ENCODE data around the gene TSPO.

The TSPO gene

GRCh38 chr22:43188829-43189545, 37.6 kb downstream of the TSPO start:
- Mint-ChIP-seq H3K4me3 (peak overlapping the region; percentile 45), H3K9me3 (no peaks in the 10 kb centered on the region), H3K27me3 (peaks cover 4% of the 10 kb centered on the region), H3K36me3 (ENCODE audit: low read depth) (peaks cover 12% of the 10 kb centered on the region), H3K27ac (peak overlapping the region; percentile 38), H3K4me1 (ENCODE audit: low read depth) (peaks cover 34% of the 10 kb centered on the region)

GRCh38 chr22:43191831-43192230, 40.5 kb downstream of the TSPO start:
- Mint-ChIP-seq H3K27me3 (peaks cover 4% of the 10 kb centered on the region), H3K36me3 (ENCODE audit: low read depth) (no peaks in the 10 kb centered on the region), H3K27ac (no peak overlapping the region), H3K4me1 (ENCODE audit: low read depth) (peaks cover 12% of the 10 kb centered on the region), H3K9me3 (no peaks in the 10 kb centered on the region), H3K4me3 (no peak overlapping the region)

- no peaks in the 10 kb centered on the region for H3K4me1 Mint-ChIP-seq (ENCODE audit: low read depth)
- H3K36me3 Mint-ChIP-seq (ENCODE audit: low read depth): no peaks in the 10 kb centered on the region
- no peaks in the 10 kb centered on the region for H3K9me3 Mint-ChIP-seq
- H3K27me3 Mint-ChIP-seq: peaks cover 5% of the 10 kb centered on the region
- no peak overlapping the region for H3K27ac Mint-ChIP-seq
- H3K4me3 Mint-ChIP-seq: no peak overlapping the region
Observed at GRCh38 chr22:43197271-43197941, 46.0 kb downstream of the TSPO start.

- H3K4me1 Mint-ChIP-seq (ENCODE audit: low read depth): no peaks in the 10 kb centered on the region
- H3K36me3 Mint-ChIP-seq (ENCODE audit: low read depth): no peaks in the 10 kb centered on the region
- H3K4me3 Mint-ChIP-seq: no peak overlapping the region
- H3K27ac Mint-ChIP-seq: no peak overlapping the region
- H3K27me3 Mint-ChIP-seq: peaks cover 5% of the 10 kb centered on the region
- no peaks in the 10 kb centered on the region for H3K9me3 Mint-ChIP-seq
Observed at GRCh38 chr22:43198126-43198525, 46.8 kb downstream of the TSPO start.

GRCh38 chr22:43198936-43199335, 47.6 kb downstream of the TSPO start:
- no peak overlapping the region for H3K4me3 Mint-ChIP-seq
- no peaks in the 10 kb centered on the region for H3K4me1 Mint-ChIP-seq (ENCODE audit: low read depth)
- H3K9me3 Mint-ChIP-seq: no peaks in the 10 kb centered on the region
- H3K27me3 Mint-ChIP-seq: peaks cover 5% of the 10 kb centered on the region
- no peaks in the 10 kb centered on the region for H3K36me3 Mint-ChIP-seq (ENCODE audit: low read depth)
- no peak overlapping the region for H3K27ac Mint-ChIP-seq

- no peak overlapping the region for H3K4me3 Mint-ChIP-seq
- no peaks in the 10 kb centered on the region for H3K4me1 Mint-ChIP-seq (ENCODE audit: low read depth)
- peaks cover 5% of the 10 kb centered on the region for H3K27me3 Mint-ChIP-seq
- no peak overlapping the region for H3K27ac Mint-ChIP-seq
- no peaks in the 10 kb centered on the region for H3K36me3 Mint-ChIP-seq (ENCODE audit: low read depth)
- no peaks in the 10 kb centered on the region for H3K9me3 Mint-ChIP-seq
Observed at GRCh38 chr22:43199541-43199940, 48.2 kb downstream of the TSPO start.

GRCh38 chr22:43200031-43200430, 48.7 kb downstream of the TSPO start:
- no peak overlapping the region for H3K4me3 Mint-ChIP-seq
- peaks cover 5% of the 10 kb centered on the region for H3K27me3 Mint-ChIP-seq
- H3K27ac Mint-ChIP-seq: no peak overlapping the region
- no peaks in the 10 kb centered on the region for H3K9me3 Mint-ChIP-seq
- no peaks in the 10 kb centered on the region for H3K4me1 Mint-ChIP-seq (ENCODE audit: low read depth)
- no peaks in the 10 kb centered on the region for H3K36me3 Mint-ChIP-seq (ENCODE audit: low read depth)

- no peak overlapping the region for H3K4me3 Mint-ChIP-seq
Observed at GRCh38 chr22:43200555-43200954, 49.2 kb downstream of the TSPO start.

GRCh38 chr22:43201486-43202219, 50.3 kb downstream of the TSPO start:
- Mint-ChIP-seq H3K27me3 (peaks cover 5% of the 10 kb centered on the region), H3K27ac (no peak overlapping the region), H3K36me3 (ENCODE audit: low read depth) (no peaks in the 10 kb centered on the region), H3K4me1 (ENCODE audit: low read depth) (peaks cover 7% of the 10 kb centered on the region), H3K4me3 (no peak overlapping the region), H3K9me3 (no peaks in the 10 kb centered on the region)

More at GRCh38 chr22:43200555-43200954, 49.2 kb downstream of the TSPO start:
- Mint-ChIP-seq H3K27ac (no peak overlapping the region), H3K9me3 (no peaks in the 10 kb centered on the region), H3K36me3 (ENCODE audit: low read depth) (no peaks in the 10 kb centered on the region), H3K27me3 (peaks cover 5% of the 10 kb centered on the region), H3K4me1 (ENCODE audit: low read depth) (no peaks in the 10 kb centered on the region)

GRCh38 chr22:43202326-43202725, 51.0 kb downstream of the TSPO start:
- Mint-ChIP-seq H3K9me3 (no peaks in the 10 kb centered on the region), H3K4me3 (no peak overlapping the region), H3K27ac (no peak overlapping the region), H3K4me1 (ENCODE audit: low read depth) (peaks cover 8% of the 10 kb centered on the region), H3K36me3 (ENCODE audit: low read depth) (no peaks in the 10 kb centered on the region), H3K27me3 (peaks cover 5% of the 10 kb centered on the region)

GRCh38 chr22:43202756-43203410, 51.5 kb downstream of the TSPO start:
- no peaks in the 10 kb centered on the region for H3K9me3 Mint-ChIP-seq
- H3K27ac Mint-ChIP-seq: no peak overlapping the region
- no peaks in the 10 kb centered on the region for H3K36me3 Mint-ChIP-seq (ENCODE audit: low read depth)
- peaks cover 5% of the 10 kb centered on the region for H3K27me3 Mint-ChIP-seq
- H3K4me3 Mint-ChIP-seq: no peak overlapping the region
- peaks cover 8% of the 10 kb centered on the region for H3K4me1 Mint-ChIP-seq (ENCODE audit: low read depth)

GRCh38 chr22:43203471-43203981, 52.2 kb downstream of the TSPO start:
- no peaks in the 10 kb centered on the region for H3K9me3 Mint-ChIP-seq
- H3K4me3 Mint-ChIP-seq: no peak overlapping the region
- H3K36me3 Mint-ChIP-seq (ENCODE audit: low read depth): no peaks in the 10 kb centered on the region
- peaks cover 8% of the 10 kb centered on the region for H3K4me1 Mint-ChIP-seq (ENCODE audit: low read depth)
- H3K27ac Mint-ChIP-seq: no peak overlapping the region
- H3K27me3 Mint-ChIP-seq: peaks cover 5% of the 10 kb centered on the region

- Mint-ChIP-seq H3K27ac (no peak overlapping the region), H3K36me3 (ENCODE audit: low read depth) (no peaks in the 10 kb centered on the region), H3K9me3 (no peaks in the 10 kb centered on the region), H3K27me3 (no peaks in the 10 kb centered on the region), H3K4me1 (ENCODE audit: low read depth) (peaks cover 8% of the 10 kb centered on the region), H3K4me3 (no peak overlapping the region)
Observed at GRCh38 chr22:43205261-43205691, 53.9 kb downstream of the TSPO start.

GRCh38 chr22:43205748-43206508, 54.6 kb downstream of the TSPO start:
- H3K4me3 Mint-ChIP-seq: no peak overlapping the region
- peaks cover 8% of the 10 kb centered on the region for H3K4me1 Mint-ChIP-seq (ENCODE audit: low read depth)
- H3K36me3 Mint-ChIP-seq (ENCODE audit: low read depth): no peaks in the 10 kb centered on the region
- no peaks in the 10 kb centered on the region for H3K27me3 Mint-ChIP-seq
- no peak overlapping the region for H3K27ac Mint-ChIP-seq
- H3K9me3 Mint-ChIP-seq: no peaks in the 10 kb centered on the region

Measured in stimulated activated naive CD8-positive, alpha-beta T cell treated with anti-CD3 and anti-CD28 coated beads, Interleukin-15, Interleukin-2, amounts not matched to agents 100 ng/mL and 50 ng/mL, for 24 hours (primary cell).